ENCODE data around the gene C22orf23. TPM values are rescaled to one million over a fixed set of nuclear protein-coding genes. Genes with fewer than 3 reads are reported as not detected.

Gene C22orf23
- 1 to 10 TPM in 2 of 9 donors, under 1 TPM in 5, not detected in 2; 0.33 to 1.2 (median 0.77) TPM for total RNA-seq
- under 1 TPM; 0.40 to 0.68 (median 0.47) TPM for polyA plus RNA-seq
- long read RNA-seq, donor 1, partial matches to known transcripts: 22 of 208 reads
- long read RNA-seq, donor 1, other reads (novel, unspliced or antisense): 186 of 208 reads
- long read RNA-seq, donor 2, partial matches to known transcripts: 8 of 8 reads
- long read RNA-seq, donor 2, other reads (novel, unspliced or antisense): 0 of 8 reads
- long read RNA-seq, donor 3, partial matches to known transcripts: 8 of 8 reads
- long read RNA-seq, donor 3, other reads (novel, unspliced or antisense): 0 of 8 reads
- long read RNA-seq, donor 4, partial matches to known transcripts: 0 of 1 reads
- long read RNA-seq, donor 4, other reads (novel, unspliced or antisense): 1 of 1 reads
- long read RNA-seq, donor 5, partial matches to known transcripts: 0 of 2 reads
- long read RNA-seq, donor 5, other reads (novel, unspliced or antisense): 1 of 2 reads
- long read RNA-seq, donor 6, partial matches to known transcripts: 0 of 1 reads
- long read RNA-seq, donor 6, other reads (novel, unspliced or antisense): 1 of 1 reads
- long read RNA-seq, donor 7: 0 reads
- long read RNA-seq, donor 8: 0 reads
- long read RNA-seq, donor 9: 0 reads
- long read RNA-seq, donor 10: 0 reads

DNA sequence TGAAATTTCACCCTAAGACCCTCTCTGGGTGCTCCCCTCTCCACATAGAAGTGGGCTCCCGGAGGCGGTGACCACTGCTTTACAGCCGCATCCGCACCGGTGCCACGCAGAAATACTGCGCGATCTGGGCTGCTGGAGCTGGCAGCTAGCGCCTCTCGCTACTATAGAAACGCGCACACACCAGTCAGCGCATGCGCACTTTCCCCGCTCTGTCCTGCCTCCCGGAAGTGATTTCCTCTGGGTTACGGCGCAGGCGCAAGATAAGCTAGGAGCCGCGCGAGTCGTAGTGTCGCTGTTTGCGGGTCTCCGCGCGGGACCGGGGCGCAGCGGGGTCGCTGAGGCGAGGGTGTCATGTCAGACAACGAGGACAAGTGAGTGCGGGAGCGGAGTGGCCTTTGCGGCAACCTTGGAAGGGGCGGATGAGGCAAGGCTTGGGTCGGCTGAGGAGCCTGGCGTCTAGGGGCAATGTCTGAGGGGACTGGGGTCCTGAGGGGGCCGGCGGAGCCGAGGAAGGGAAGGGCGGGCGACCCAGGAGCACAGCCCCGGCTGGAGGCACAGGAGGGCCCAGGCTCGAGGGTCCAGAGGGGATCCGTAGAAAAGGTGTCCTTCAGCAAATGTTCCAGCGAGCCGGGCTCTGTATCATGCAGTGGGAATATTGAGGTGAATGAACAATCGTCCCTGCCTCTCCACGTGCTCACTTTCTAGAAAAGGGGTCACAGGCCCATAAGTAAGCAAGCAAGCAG lies at the start of gene C22orf23, which contains the start of gene POLR2F:
Gene C22orf23, minus strand, starts transcription at position 165 of the 743 bp plus-strand sequence. CDS start 452 bp downstream, outside the sequence.
Gene POLR2F, plus strand, starts transcription at position 263 of the 743 bp plus-strand sequence. Its CDS starts 89 bp downstream, at position 352.
- 0 to 1% (median 1%) methylated on average over 28 to 52 of the region's 52 CpGs for WGBS, 4 donors
- Histone ChIP-seq H3K36me3 (replicated peaks in 1 of 2) (peaks cover 0 to 19% of the 10 kb centered on the region in 2 donors), H3K9me3 (replicated peaks in 1 of 3) (no peaks in the 10 kb centered on the region), H3K27ac (peak within 1 kb of the TSS in 2 of 5 donors; percentile 64 to 70), H3K27me3 (no peaks in the 10 kb centered on the region), H3K4me1 (replicated peaks in 1 of 2) (peaks cover 10 to 16% of the 10 kb centered on the region in 2 donors), H3K4me3 (peak within 1 kb of the TSS; percentile 73 to 98 (median 90))
- DNase-seq: peak; percentile 94 to 98 (median 96)
- TF ChIP-seq POLR2A (IDR thresholded peaks at IDR 0.05) (peak; percentile 31 to 38), CTCF (IDR thresholded peaks at IDR 0.05) (no peak)
- intact Hi-C loops (cut with DNase I): no loop called here

- H3K4me1 ChIP-seq (replicated peaks in 1 of 2): no peaks in the 10 kb centered on the region
- no peak for TF ChIP-seq POLR2A (IDR thresholded peaks at IDR 0.05)
- no peak for TF ChIP-seq CTCF (IDR thresholded peaks at IDR 0.05)
- H3K27me3 ChIP-seq: no peaks in the 10 kb centered on the region
- no peaks in the 10 kb centered on the region for H3K9me3 ChIP-seq (replicated peaks in 1 of 3)
- no peak overlapping the region for H3K4me3 ChIP-seq
- H3K36me3 ChIP-seq (replicated peaks in 1 of 2): no peaks in the 10 kb centered on the region
- no peak overlapping the region for H3K27ac ChIP-seq
- peak in 5 of 7 donors; percentile 35 to 57 (median 55) for DNase-seq
- intact Hi-C loops (cut with DNase I): no loop called here
- 66 to 83% (median 69%) methylated on average over 7 to 16 of the region's 16 CpGs for WGBS, 4 donors
These were observed 46.4 kb upstream of the C22orf23 start for GRCh38 chr22:37999640-38000272.

GRCh38 chr22:37999236-37999635 lies 45.8 kb upstream of the C22orf23 start:
- H3K36me3 ChIP-seq (replicated peaks in 1 of 2): no peaks in the 10 kb centered on the region
- intact Hi-C loops (cut with DNase I): no loop called here
- no peaks in the 10 kb centered on the region for H3K4me1 ChIP-seq (replicated peaks in 1 of 2)
- no peak overlapping the region for H3K27ac ChIP-seq
- no peaks in the 10 kb centered on the region for H3K9me3 ChIP-seq (replicated peaks in 1 of 3)
- no peak overlapping the region for H3K4me3 ChIP-seq
- WGBS, 4 donors: 60 to 100% (median 78%) methylated on average over 1 to 10 of the region's 10 CpGs
- TF ChIP-seq CTCF (IDR thresholded peaks at IDR 0.05) (no peak), POLR2A (IDR thresholded peaks at IDR 0.05) (no peak)
- no peak for DNase-seq
- no peaks in the 10 kb centered on the region for H3K27me3 ChIP-seq
